Naive thymus-derived CD4-positive, alpha-beta T cell (primary cell): ENCODE data around the gene CDX1. TPM values are rescaled to one million over a fixed set of nuclear protein-coding genes. Genes with fewer than 3 reads are reported as not detected.

Experiments
- ATAC-seq: fragments of 150-1000 bp; cut with Tn5 transposase; 2 replicates; pipeline ENCODE4 v1.10.0; 2021; ENCODE audit warnings: mild to moderate bottlenecking, moderate library complexity
- CTCF ChIA-PET: fragments of 350-600 bp; sonication (Branson Sonifier 250); formaldehyde crosslinking; loops from one replicate; lab custom pipeline; 2021; ENCODE audit warnings: antibody characterized with exemption; lab: Charles Lee
- POLR2A ChIA-PET: fragments of 350-600 bp; sonication (Branson Sonifier 250); formaldehyde crosslinking; loops from one replicate; lab custom pipeline; 2021; ENCODE audit warnings: antibody characterized with exemption, inconsistent platforms; lab: Charles Lee
- DNase-seq, 9 donors: peaks; one replicate each; pipeline versions ENCODE4 v3.0.0 to v3.0.0-alpha.2; 2020 to 2022; ENCODE audit warnings: mixed read lengths in 1 of 9
- H3K27ac ChIP-seq: one replicate; pipeline ENCODE4 v1.7.0; 2013; ENCODE audit warnings: mild to moderate bottlenecking, low read depth, low read length, moderate library complexity
- H3K27me3 ChIP-seq, 2 donors: one replicate each; pipeline ENCODE4 v1.7.0; 2013; ENCODE audit warnings: low read length in 2 of 2, mild to moderate bottlenecking in 2 of 2, moderate library complexity in 2 of 2; ENCODE audit not compliant: control insufficient read depth in 2 of 2, insufficient read depth in 2 of 2
- H3K36me3 ChIP-seq, 3 experiments: 1 replicate in 2 of 3; 2 replicates in 1 of 3; pipeline ENCODE4 v1.7.0; 2013; ENCODE audit warnings: low read length in 3 of 3, mild to moderate bottlenecking in 3 of 3, moderate library complexity in 1 of 3; ENCODE audit not compliant: insufficient read depth in 3 of 3, control insufficient read depth in 2 of 3
- H3K4me1 ChIP-seq, 2 donors: one replicate each; pipeline ENCODE4 v1.7.0; 2013; ENCODE audit warnings: low read length in 2 of 2, mild to moderate bottlenecking in 2 of 2, moderate library complexity in 1 of 2; ENCODE audit not compliant: control insufficient read depth in 2 of 2, insufficient read depth in 2 of 2
- H3K4me3 ChIP-seq: 2 replicates; pipeline ENCODE4 v1.7.0; 2013; ENCODE audit warnings: mild to moderate bottlenecking, low read length
- H3K9me3 ChIP-seq, 3 experiments: 1 replicate in 2 of 3; 2 replicates in 1 of 3; pipeline ENCODE4 v1.7.0; 2013; ENCODE audit warnings: low read length in 3 of 3; ENCODE audit not compliant: control insufficient read depth in 2 of 3
- H3K27ac Mint-ChIP-seq, 9 donors: one replicate each; pipeline ENCODE4 v1.8.0; 2020 to 2022; ENCODE audit warnings: mixed read lengths in 9 of 9, mild to moderate bottlenecking in 8 of 9, moderate library complexity in 5 of 9, inconsistent platforms in 2 of 9
- H3K27me3 Mint-ChIP-seq, 5 donors: one replicate each; pipeline ENCODE4 v1.8.0; 2021 to 2022; ENCODE audit warnings: mixed read lengths in 5 of 5, mild to moderate bottlenecking in 1 of 5
- H3K36me3 Mint-ChIP-seq, 5 donors: one replicate each; pipeline ENCODE4 v1.8.0; 2020 to 2022; ENCODE audit warnings: mixed read lengths in 5 of 5, mild to moderate bottlenecking in 3 of 5, inconsistent platforms in 1 of 5
- H3K4me1 Mint-ChIP-seq, 7 donors: one replicate each; pipeline ENCODE4 v1.8.0; 2020 to 2022; ENCODE audit warnings: mixed read lengths in 7 of 7, mild to moderate bottlenecking in 3 of 7, inconsistent platforms in 1 of 7
- H3K4me3 Mint-ChIP-seq, 10 donors: one replicate each; pipeline ENCODE4 v1.8.0; 2020 to 2022; ENCODE audit warnings: mild to moderate bottlenecking in 10 of 10, mixed read lengths in 10 of 10, moderate library complexity in 6 of 10, inconsistent platforms in 2 of 10
- H3K9me3 Mint-ChIP-seq, 11 donors: one replicate each; pipeline ENCODE4 v1.8.0; 2020 to 2022; ENCODE audit warnings: mixed read lengths in 11 of 11, mild to moderate bottlenecking in 4 of 11, inconsistent platforms in 1 of 11, moderate library complexity in 1 of 11
- intact Hi-C, 2 donors: fragments of 100-400 bp; cut with micrococcal nuclease; formaldehyde crosslinking; loops; one replicate each; pipeline ENCODE4 v1.15.1; 2023
- polyA plus RNA-seq, 2 donors: library from polyadenylated mRNA; unstranded; fragments of 300-500 nt; fragmentation: Illumina TruSeq; gene quantifications; one replicate each; pipeline ENCODE4 v1.2.3, GENCODE V29; 2021
- total RNA-seq, 6 experiments: library from RNA in 5 of 6; stranded (reverse) in 5 of 6; gene quantifications; 1 replicate in 5 of 6; 2 replicates in 1 of 6; pipeline ENCODE4 v1.2.3 and lab custom pipeline; 2021 to 2026

Gene CDX1
- not detected for total RNA-seq
- polyA plus RNA-seq, result not detected
- total RNA-seq (lab: John Stamatoyannopoulos, UW), result not detected

- no peak within 1 kb of the TSS for H3K4me3 ChIP-seq
- CTCF ChIA-PET, result interaction anchor here (0.7 kb wide), 1 partner anchor 844 kb away, joined by 3 read pairs; no protein-coding TSS in a partner anchor
- H3K9me3 ChIP-seq, result no peaks in the 10 kb centered on the region
- POLR2A ChIA-PET, result no interaction called here
- intact Hi-C loops, result no loop called here
- H3K27ac ChIP-seq, result no peak within 1 kb of the TSS
- H3K9me3 Mint-ChIP-seq, result peaks cover 0 to 3% (median 0%) of the 10 kb centered on the region in 11 donors
- H3K36me3 ChIP-seq, result no peaks in the 10 kb centered on the region
- no peaks in the 10 kb centered on the region for H3K36me3 Mint-ChIP-seq
- no peak within 1 kb of the TSS for H3K27ac Mint-ChIP-seq
- peaks cover 44 to 58% (median 50%) of the 10 kb centered on the region in 5 donors for H3K27me3 Mint-ChIP-seq
- H3K4me1 ChIP-seq, result no peaks in the 10 kb centered on the region
- no peaks in the 10 kb centered on the region for H3K4me1 Mint-ChIP-seq
- no peak for DNase-seq
- H3K27me3 ChIP-seq, result no peaks in the 10 kb centered on the region
- no peak for ATAC-seq
- peak within 1 kb of the TSS in 1 of 10 donors; percentile 59 for H3K4me3 Mint-ChIP-seq
These were observed at the start of gene CDX1 for GRCh38 chr5:150166650-150167511. TSS of gene CDX1 (plus strand) at chr5:150166778. CDS start at chr5:150166877, 99 bp downstream.

- Mint-ChIP-seq H3K27me3 (peaks cover 0 to 3% (median 0%) of the 10 kb centered on the region in 5 donors), H3K27ac (no peak overlapping the region), H3K4me3 (no peak overlapping the region), H3K4me1 (peaks cover 0 to 6% (median 0%) of the 10 kb centered on the region in 7 donors), H3K36me3 (no peaks in the 10 kb centered on the region), H3K9me3 (no peaks in the 10 kb centered on the region)
- DNase-seq (no peak), ATAC-seq (no peak)
- CTCF ChIA-PET, result no interaction called here
- no peak overlapping the region for H3K4me3 ChIP-seq
- no peaks in the 10 kb centered on the region for H3K4me1 ChIP-seq
- intact Hi-C loops, result no loop called here
- POLR2A ChIA-PET, result no interaction called here
- no peaks in the 10 kb centered on the region for H3K9me3 ChIP-seq
- H3K36me3 ChIP-seq, result no peaks in the 10 kb centered on the region
- H3K27ac ChIP-seq, result no peak overlapping the region
- no peaks in the 10 kb centered on the region for H3K27me3 ChIP-seq
These were observed 48.5 kb upstream of the CDX1 start for GRCh38 chr5:150117945-150118560.

- ChIA-PET CTCF (no interaction called here), POLR2A (no interaction called here)
- no peak for DNase-seq
- intact Hi-C loops, result no loop called here
- H3K4me1 Mint-ChIP-seq, result peaks cover 0 to 4% (median 0%) of the 10 kb centered on the region in 7 donors
- Histone ChIP-seq H3K27me3 (no peaks in the 10 kb centered on the region), H3K4me1 (no peaks in the 10 kb centered on the region), H3K9me3 (no peaks in the 10 kb centered on the region), H3K27ac (no peak overlapping the region), H3K36me3 (no peaks in the 10 kb centered on the region), H3K4me3 (no peak overlapping the region)
- H3K27me3 Mint-ChIP-seq, result no peaks in the 10 kb centered on the region
- H3K36me3 Mint-ChIP-seq, result no peaks in the 10 kb centered on the region
- no peak overlapping the region for H3K27ac Mint-ChIP-seq
- no peak for ATAC-seq
- H3K9me3 Mint-ChIP-seq, result no peaks in the 10 kb centered on the region
- no peak overlapping the region for H3K4me3 Mint-ChIP-seq
These were observed 47.9 kb upstream of the CDX1 start for GRCh38 chr5:150118561-150119229.

- peak overlapping the region in 1 of 9 donors; percentile 36 for H3K27ac Mint-ChIP-seq
- H3K36me3 Mint-ChIP-seq, result no peaks in the 10 kb centered on the region
- intact Hi-C loops, result loop anchor here in 1 of 2 donors (5.0 kb wide), 1 partner anchor 287 kb away; no protein-coding TSS in a partner anchor
- ChIA-PET CTCF (no interaction called here), POLR2A (no interaction called here)
- Histone ChIP-seq H3K4me3 (no peak overlapping the region), H3K4me1 (no peaks in the 10 kb centered on the region), H3K36me3 (no peaks in the 10 kb centered on the region), H3K9me3 (no peaks in the 10 kb centered on the region), H3K27me3 (no peaks in the 10 kb centered on the region), H3K27ac (no peak overlapping the region)
- ATAC-seq (no peak), DNase-seq (no peak)
- no peaks in the 10 kb centered on the region for H3K27me3 Mint-ChIP-seq
- H3K4me1 Mint-ChIP-seq, result peaks cover 0 to 4% (median 0%) of the 10 kb centered on the region in 7 donors
- no peak overlapping the region for H3K4me3 Mint-ChIP-seq
- no peaks in the 10 kb centered on the region for H3K9me3 Mint-ChIP-seq
These were observed 47.0 kb upstream of the CDX1 start for GRCh38 chr5:150119421-150120061.

- intact Hi-C loops, result loop anchor here in 1 of 2 donors (5.0 kb wide), 1 partner anchor 288 kb away; no protein-coding TSS in a partner anchor
- Mint-ChIP-seq H3K36me3 (no peaks in the 10 kb centered on the region), H3K4me3 (no peak overlapping the region), H3K9me3 (no peaks in the 10 kb centered on the region), H3K27ac (no peak overlapping the region), H3K27me3 (no peaks in the 10 kb centered on the region), H3K4me1 (peaks cover 0 to 4% (median 0%) of the 10 kb centered on the region in 7 donors)
- DNase-seq (no peak), ATAC-seq (no peak)
- no peak overlapping the region for H3K4me3 ChIP-seq
- H3K27ac ChIP-seq, result no peak overlapping the region
- H3K36me3 ChIP-seq, result no peaks in the 10 kb centered on the region
- H3K27me3 ChIP-seq, result no peaks in the 10 kb centered on the region
- H3K4me1 ChIP-seq, result no peaks in the 10 kb centered on the region
- ChIA-PET POLR2A (no interaction called here), CTCF (no interaction called here)
- H3K9me3 ChIP-seq, result no peaks in the 10 kb centered on the region
These were observed 46.5 kb upstream of the CDX1 start for GRCh38 chr5:150120062-150120441.

- intact Hi-C loops, result loop anchor here in 1 of 2 donors (5.0 kb wide), 1 partner anchor 289 kb away; no protein-coding TSS in a partner anchor
- no peaks in the 10 kb centered on the region for H3K4me1 ChIP-seq
- DNase-seq (no peak), ATAC-seq (no peak)
- ChIA-PET POLR2A (no interaction called here), CTCF (no interaction called here)
- no peaks in the 10 kb centered on the region for H3K9me3 ChIP-seq
- Mint-ChIP-seq H3K4me1 (peaks cover 0 to 4% (median 0%) of the 10 kb centered on the region in 7 donors), H3K4me3 (no peak overlapping the region), H3K27me3 (no peaks in the 10 kb centered on the region), H3K36me3 (no peaks in the 10 kb centered on the region), H3K9me3 (no peaks in the 10 kb centered on the region), H3K27ac (no peak overlapping the region)
- H3K4me3 ChIP-seq, result no peak overlapping the region
- H3K36me3 ChIP-seq, result no peaks in the 10 kb centered on the region
- H3K27ac ChIP-seq, result no peak overlapping the region
- no peaks in the 10 kb centered on the region for H3K27me3 ChIP-seq
These were observed 45.7 kb upstream of the CDX1 start for GRCh38 chr5:150120617-150121447.
